K562 (cell line): ENCODE results near the gene GLI3. TPM values are rescaled to one million over a fixed set of nuclear protein-coding genes. Genes with fewer than 3 reads are reported as not detected.

Source experiments
- ATAC-seq: fragments of 200-7000 bp; cut with Tn5 transposase; 3 replicates; pipeline ENCODE4 v1.9.1; 2020; ENCODE audit warnings: moderate library complexity
- BruUV-seq: library from RNA; stranded (reverse); fragments of 400-500 nt; replicated peaks from 2 replicates; lab custom pipeline; 2021; lab: Mats Ljungman, UMichigan
- CTCF ChIA-PET: fragments of 300-600 bp; formaldehyde crosslinking; extraction: SDS; loops from one replicate; lab custom pipeline; 2021; ENCODE audit warnings: low intra/inter-chr PET ratio; lab: Yijun Ruan, JAX
- POLR2A ChIA-PET: fragments of 300-600, 350-650 bp; sonication (Branson Sonifier 250); formaldehyde crosslinking; extraction: SDS; loops from one replicate; lab custom pipeline; 2021; ENCODE audit warnings: antibody characterized with exemption, inconsistent platforms; lab: Yijun Ruan, JAX
- DNase-seq, 4 experiments: peaks; one replicate each; pipeline versions ENCODE4 v3.0.0 to v3.0.0-alpha.2; 2011 to 2018; ENCODE audit warnings: low spot score in 3 of 4, mixed read lengths in 3 of 4; ENCODE audit errors: extremely low read depth in 1 of 4
- FAIRE-seq: peaks from 2 replicates; lab custom pipeline; 2011; peaks lifted over from hg19 to GRCh38; lab: Jason Lieb, UNC
- H2AFZ ChIP-seq: 2 replicates; pipeline ENCODE4 v1.6.0; 2011; ENCODE audit warnings: low read depth, low read length, control low read depth, inconsistent platforms
- H3K27ac ChIP-seq: fragments of 200-600 bp; 3 replicates; pipeline ENCODE4 v1.8.0; 2011; ENCODE audit warnings: low read depth, mild to moderate bottlenecking, control low read depth, inconsistent platforms, low read length, moderate library complexity, mixed read lengths; ENCODE audit errors: extremely low read depth
- H3K27me3 ChIP-seq, 2 experiments: fragments of 300-600 bp in 1 of 2; 2 replicates in 1 of 2; 3 replicates in 1 of 2; pipeline versions ENCODE4 v1.6.0 to v1.8.0; 2011; ENCODE audit warnings: inconsistent platforms in 2 of 2, low read length in 2 of 2, mild to moderate bottlenecking in 1 of 2, mixed read lengths in 1 of 2, moderate library complexity in 1 of 2; ENCODE audit not compliant: control insufficient read depth in 2 of 2, insufficient read depth in 2 of 2
- H3K36me3 ChIP-seq: fragments of 300-600 bp; 3 replicates; pipeline ENCODE4 v1.8.0; 2011; ENCODE audit warnings: mild to moderate bottlenecking, low read length, inconsistent platforms; ENCODE audit not compliant: control insufficient read depth, insufficient read depth
- H3K4me1 ChIP-seq, 2 experiments: fragments of 200-600 bp in 1 of 2; replicated peaks in 1 of 2; 2 replicates in 1 of 2; 3 replicates in 1 of 2; pipeline versions ENCODE4 v1.5.1 to v1.8.0; 2011; ENCODE audit warnings: inconsistent platforms in 2 of 2, low read length in 2 of 2, mild to moderate bottlenecking in 1 of 2, mixed read lengths in 1 of 2, moderate library complexity in 1 of 2; ENCODE audit not compliant: control insufficient read depth in 2 of 2, insufficient read depth in 2 of 2
- H3K4me2 ChIP-seq: 2 replicates; pipeline ENCODE4 v1.6.1; 2011; ENCODE audit warnings: low read length, control low read depth, inconsistent platforms, mixed read lengths; ENCODE audit not compliant: insufficient read depth
- H3K4me3 ChIP-seq: fragments of 200-600 bp; sonication (generic), shearing (Covaris generic); 2 replicates; pipeline ENCODE4 v1.5.1; 2016; ENCODE audit warnings: control low read depth, inconsistent platforms
- H3K79me2 ChIP-seq: fragments of 200-600 bp; 3 replicates; pipeline ENCODE4 v1.8.0; 2011; ENCODE audit warnings: low read length, inconsistent platforms; ENCODE audit not compliant: control insufficient read depth, insufficient read depth
- H3K9ac ChIP-seq, 2 experiments: 2 replicates each; pipeline versions ENCODE4 v1.6.0 to v1.6.1; 2011; ENCODE audit warnings: low read depth in 2 of 2, low read length in 2 of 2, control low read depth in 1 of 2, inconsistent platforms in 1 of 2, mild to moderate bottlenecking in 1 of 2, mixed read lengths in 1 of 2; ENCODE audit not compliant: insufficient read depth in 1 of 2
- H3K9me1 ChIP-seq: one replicate; pipeline ENCODE4 v1.6.0; 2011; ENCODE audit warnings: inconsistent platforms, mild to moderate bottlenecking, low read length, moderate library complexity; ENCODE audit not compliant: control insufficient read depth, insufficient read depth
- H3K9me3 ChIP-seq: replicated peaks from 2 replicates; pipeline ENCODE4 v1.5.1; 2011; ENCODE audit warnings: low read depth, low read length, inconsistent platforms; ENCODE audit not compliant: control insufficient read depth, insufficient read depth
- H4K20me1 ChIP-seq: replicated peaks from 2 replicates; pipeline ENCODE4 v1.6.1; 2011; ENCODE audit warnings: low read length, inconsistent platforms, mixed read lengths; ENCODE audit not compliant: control insufficient read depth, insufficient read depth
- CTCF ChIP-seq, 3 experiments: IDR thresholded peaks in 2 of 3; conservative IDR thresholded peaks in 1 of 3; 2 replicates each; pipeline ENCODE4 v1.5.1; 2011 to 2012; ENCODE audit warnings: low read length in 3 of 3, mild to moderate bottlenecking in 3 of 3, control low read depth in 2 of 3, improper control_type of control experiment in 1 of 3, inconsistent platforms in 1 of 3, low read depth in 1 of 3, mixed read lengths in 1 of 3, moderate library complexity in 1 of 3; ENCODE audit not compliant: insufficient read depth in 2 of 3
- EP400 ChIP-seq: fragments of 450-650 bp; IDR thresholded peaks from 2 replicates; pipeline ENCODE4 v1.6.1; 2017; ENCODE audit warnings: antibody characterized with exemption, mild to moderate bottlenecking, moderate library complexity
- KLF1 ChIP-seq: fragments of 450-650 bp; IDR thresholded peaks from 2 replicates; pipeline ENCODE4 v1.6.1; 2016; ENCODE audit warnings: missing genetic modification characterization, missing compliant biosample characterization
- RAD21 ChIP-seq, 2 experiments: fragments of 250-450 bp in 1 of 2; fragments of 450-650 bp in 1 of 2; sonication (Bioruptor Pico) in 1 of 2; formaldehyde crosslinking in 1 of 2; IDR thresholded peaks in 1 of 2; conservative IDR thresholded peaks in 1 of 2; 2 replicates each; pipeline versions ENCODE4 v1.4.0 to v1.8.0; 2020 to 2022; ENCODE audit warnings: mild to moderate bottlenecking in 2 of 2, moderate library complexity in 1 of 2
- TEAD4 ChIP-seq, 2 experiments: sonication (generic) in 1 of 2; formaldehyde crosslinking in 1 of 2; IDR thresholded peaks; 2 replicates each; pipeline versions ENCODE4 v1.6.1 to v1.8.0; 2012 to 2022; ENCODE audit warnings: borderline replicate concordance in 1 of 2, inconsistent platforms in 1 of 2, low read length in 1 of 2, mild to moderate bottlenecking in 1 of 2, missing genetic modification reagents in 1 of 2
- ZFX ChIP-seq: sonication (generic); formaldehyde crosslinking; IDR thresholded peaks from 2 replicates; pipeline ENCODE4 v1.8.0; 2022; ENCODE audit warnings: mild to moderate bottlenecking, missing genetic modification reagents, moderate library complexity
- WGBS: fragments of 100-300 bp; shearing (Covaris generic); methylation state at CpG from one replicate; pipeline ENCODE4 v1.1.6; 2016; ENCODE audit warnings: low coverage, mixed read lengths; ENCODE audit not compliant: insufficient coverage; ENCODE audit errors: missing lambda C conversion rate; 5-methylcytosine and 5-hydroxymethylcytosine counted together
- in situ Hi-C: fragments of 300-500 bp; cut with MboI; formaldehyde crosslinking; loops from 4 replicates; pipeline ENCODE4 v1.15.0; 2018; ENCODE audit warnings: inconsistent platforms, mixed read lengths
- intact Hi-C: fragments of 100-400 bp; cut with micrococcal nuclease; formaldehyde crosslinking; loops from 2 replicates; pipeline ENCODE4 v1.14.2; 2022
- polyA plus RNA-seq, 8 experiments: library from polyadenylated mRNA; depleted of rRNA in 4 of 8; stranded (reverse) in 5 of 8; unstranded in 3 of 8; fragments of >200 nt; fragmentation: Nextera tagmentation in 2 of 8; fragmentation: Illumina TruSeq in 1 of 8; extraction: Ambion mirVana in 2 of 8; extraction: Trizol in 1 of 8; gene quantifications; 2 replicates each; pipeline versions ENCODE4 v1.2.1 to v1.2.3, GENCODE V29; 2011 to 2014; ENCODE audit warnings: inconsistent platforms in 1 of 8, missing spikeins in 1 of 8
- total RNA-seq, 7 experiments: library from RNA; depleted of rRNA in 6 of 7; stranded (reverse); fragments of >200 nt in 6 of 7; fragmentation: Illumina TruSeq in 2 of 7; extraction: Trizol in 2 of 7; gene quantifications; 2 replicates each; pipeline versions ENCODE4 v1.2.1 to v1.2.3, GENCODE V29; 2011 to 2021; ENCODE audit warnings: low replicate concordance in 1 of 7
- TF ChIP-seq, protein P1 (sequence below): fragments of 450-650 bp; IDR thresholded peaks from one replicate; pipeline ENCODE4 v1.6.1; 2018; ENCODE audit warnings: mild to moderate bottlenecking, moderate library complexity; ENCODE audit not compliant: partially characterized antibody

Gene GLI3
- total and polyA plus RNA-seq, 9 of the 15 experiments (the other 6 are each of a cell fraction or from before 2014, with no cell fraction given), result 0.01 to 0.18 (median 0.07) TPM; not detected in 6

DNA sequence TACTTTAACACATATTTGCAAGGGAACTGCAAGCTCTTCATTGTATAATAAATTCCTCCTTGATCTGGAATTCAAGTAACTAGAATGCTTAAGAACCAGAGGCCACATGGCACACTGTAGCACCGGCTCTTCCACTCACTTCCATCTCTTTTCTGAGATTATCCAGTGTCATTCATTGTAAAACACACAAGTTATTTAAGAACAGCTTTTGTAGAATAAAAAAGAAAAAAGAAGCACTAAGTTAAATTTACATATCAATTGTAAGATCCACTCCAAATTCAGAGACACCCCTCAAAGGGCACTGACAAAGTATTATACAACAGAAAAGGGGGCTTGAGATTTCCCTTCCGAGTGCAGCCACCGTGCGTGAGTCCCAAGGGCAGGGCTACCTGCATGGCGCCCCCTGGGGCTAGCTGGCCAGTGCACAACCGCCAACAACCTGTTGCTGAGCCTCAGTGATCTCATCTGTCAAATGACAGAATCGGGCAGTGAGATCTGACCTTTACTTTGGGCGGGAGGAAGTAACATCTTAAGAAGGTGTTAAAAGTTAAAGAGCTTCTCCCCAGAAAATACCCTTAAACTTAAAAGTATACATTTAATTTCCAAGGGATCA lies 12.5 kb downstream of the GLI3 start:
- WGBS, result 1% methylated on average over 8 of the region's 8 CpGs
- H3K4me1 ChIP-seq, result peaks cover 0 to 5% of the 10 kb centered on the region in 2 experiments; a peak in 1 of 5 replicates
- H3K9me3 ChIP-seq, result no peaks in the 10 kb centered on the region
- no peak overlapping the region for H2AFZ ChIP-seq
- no peak overlapping the region for H3K4me2 ChIP-seq
- no peaks in the 10 kb centered on the region for H3K9me1 ChIP-seq
- DNase-seq (peak in 1 of 4 experiments; percentile 10), ATAC-seq (peak; percentile 60; the same call in 1 of the 3 replicates), FAIRE-seq (no peak)
- no peaks in the 10 kb centered on the region for H3K79me2 ChIP-seq
- in situ Hi-C loops (no loop called here), intact Hi-C loops (no loop called here)
- H3K27ac ChIP-seq, result no peak overlapping the region
- H3K9ac ChIP-seq, result no peak overlapping the region
- CTCF ChIA-PET, result no interaction called here
- H3K4me3 ChIP-seq, result no peak overlapping the region
- no TSS peak for BruUV-seq
- H4K20me1 ChIP-seq, result no peaks in the 10 kb centered on the region
- TF ChIP-seq KLF1 (tag), result no peak
- no peak for TF ChIP-seq EP400
- TF ChIP-seq RAD21 (CRISPR knock-in tag; conservative IDR thresholded peaks at IDR 0.05 in 1 of 2, IDR thresholded peaks at IDR 0.05 in 1 of 2), result peak in 1 of 2 experiments; percentile 8; a peak in 1 of 4 replicates
- peak in 2 of 3 experiments; percentile 27 to 39; a peak in 3 of 6 replicates for TF ChIP-seq CTCF (IDR thresholded peaks at IDR 0.05 in 2 of 3, conservative IDR thresholded peaks at IDR 0.05 in 1 of 3; ENCODE audit: insufficient read depth in 2 of 3, low read depth in 1 of 3, low read length in 3 of 3)
- TF ChIP-seq, protein P1, sequence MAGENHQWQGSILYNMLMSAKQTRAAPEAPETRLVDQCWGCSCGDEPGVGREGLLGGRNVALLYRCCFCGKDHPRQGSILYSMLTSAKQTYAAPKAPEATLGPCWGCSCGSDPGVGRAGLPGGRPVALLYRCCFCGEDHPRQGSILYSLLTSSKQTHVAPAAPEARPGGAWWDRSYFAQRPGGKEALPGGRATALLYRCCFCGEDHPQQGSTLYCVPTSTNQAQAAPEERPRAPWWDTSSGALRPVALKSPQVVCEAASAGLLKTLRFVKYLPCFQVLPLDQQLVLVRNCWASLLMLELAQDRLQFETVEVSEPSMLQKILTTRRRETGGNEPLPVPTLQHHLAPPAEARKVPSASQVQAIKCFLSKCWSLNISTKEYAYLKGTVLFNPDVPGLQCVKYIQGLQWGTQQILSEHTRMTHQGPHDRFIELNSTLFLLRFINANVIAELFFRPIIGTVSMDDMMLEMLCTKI, result no peak
- no peak for TF ChIP-seq ZFX (CRISPR knock-in tag)
- no peak for TF ChIP-seq TEAD4 (IDR thresholded peaks at IDR 0.05; ENCODE audit: low read length)
- no peak for TF ChIP-seq TEAD4 (CRISPR knock-in tag; IDR thresholded peaks at IDR 0.05; ENCODE audit: borderline replicate concordance)
- TF ChIP-seq, all 486 proteins: peak for 2
- POLR2A ChIA-PET, result interaction anchor here (0.9 kb wide), 1 partner anchor 23 kb away, joined by 3 read pairs; no protein-coding TSS in a partner anchor
- Histone ChIP-seq H3K36me3 (no peaks in the 10 kb centered on the region), H3K27me3 (peaks cover 11 to 20% of the 10 kb centered on the region in 2 experiments; a peak in 4 of 5 replicates)
